ENCODE results near the gene SFI1. TPM values are rescaled to one million over a fixed set of nuclear protein-coding genes. Genes with fewer than 3 reads are reported as not detected.

The SFI1 gene
- total RNA-seq, 3 donors from 2014 or later (not counting 1 experiment from before 2014, with no cell fraction given), result 208 to 225 (median 217) TPM

GRCh38 chr22:31540966-31541365 lies 44.6 kb downstream of the SFI1 start:
- no peak overlapping the region for H3K4me3 ChIP-seq (ENCODE audit: low read length)
- H3K27me3 ChIP-seq (ENCODE audit: control insufficient read depth, insufficient read depth, low read length), result no peaks in the 10 kb centered on the region
- Mint-ChIP-seq H3K9me3 (no peaks in the 10 kb centered on the region), H3K36me3 (peaks cover 8% of the 10 kb centered on the region), H3K27me3 (ENCODE audit: low read depth in 2 of 2) (no peaks in the 10 kb centered on the region), H3K4me3 (no peak overlapping the region), H3K27ac (peak overlapping the region in 1 of 2 donors; percentile 12), H3K4me1 (peaks cover 0 to 12% of the 10 kb centered on the region in 2 donors)
- DNase-seq, result no peak
- ATAC-seq, result no peak
- intact Hi-C loops (cut with micrococcal nuclease), result no loop called here
- no peaks in the 10 kb centered on the region for H3K9me3 ChIP-seq (ENCODE audit: control insufficient read depth, insufficient read depth, low read length)
- no peaks in the 10 kb centered on the region for H3K4me1 ChIP-seq (ENCODE audit: control insufficient read depth, insufficient read depth, low read length)
- no peak for TF ChIP-seq CTCF (IDR thresholded peaks at IDR 0.05)
- 98% methylated on average over 5 of the region's 5 CpGs for WGBS (ENCODE audit: insufficient coverage)
- H3K36me3 ChIP-seq (ENCODE audit: control insufficient read depth, insufficient read depth, low read length), result peaks cover 16% of the 10 kb centered on the region
- no peak overlapping the region for H3K27ac ChIP-seq (ENCODE audit: low read length)

GRCh38 chr22:31544481-31545480 lies 48.4 kb downstream of the SFI1 start:
- Mint-ChIP-seq H3K36me3 (no peaks in the 10 kb centered on the region), H3K27me3 (ENCODE audit: low read depth in 2 of 2) (no peaks in the 10 kb centered on the region), H3K27ac (no peak overlapping the region), H3K4me1 (peaks cover 0 to 4% of the 10 kb centered on the region in 2 donors), H3K9me3 (no peaks in the 10 kb centered on the region), H3K4me3 (no peak overlapping the region)
- Histone ChIP-seq H3K9me3 (ENCODE audit: control insufficient read depth, insufficient read depth, low read length) (no peaks in the 10 kb centered on the region), H3K36me3 (ENCODE audit: control insufficient read depth, insufficient read depth, low read length) (peaks cover 9% of the 10 kb centered on the region), H3K4me1 (ENCODE audit: control insufficient read depth, insufficient read depth, low read length) (no peaks in the 10 kb centered on the region), H3K27ac (ENCODE audit: low read length) (no peak overlapping the region), H3K4me3 (ENCODE audit: low read length) (no peak overlapping the region), H3K27me3 (ENCODE audit: control insufficient read depth, insufficient read depth, low read length) (no peaks in the 10 kb centered on the region)
- intact Hi-C loops (cut with micrococcal nuclease), result no loop called here
- ATAC-seq (no peak), DNase-seq (no peak)
- WGBS (ENCODE audit: insufficient coverage), result 97% methylated on average over 15 of the region's 15 CpGs
- TF ChIP-seq CTCF (IDR thresholded peaks at IDR 0.05), result no peak

- no peak overlapping the region for H3K4me3 Mint-ChIP-seq
- Histone ChIP-seq H3K9me3 (ENCODE audit: control insufficient read depth, insufficient read depth, low read length) (no peaks in the 10 kb centered on the region), H3K27ac (ENCODE audit: low read length) (no peak overlapping the region), H3K27me3 (ENCODE audit: control insufficient read depth, insufficient read depth, low read length) (no peaks in the 10 kb centered on the region), H3K4me3 (ENCODE audit: low read length) (no peak overlapping the region), H3K4me1 (ENCODE audit: control insufficient read depth, insufficient read depth, low read length) (peaks cover 7% of the 10 kb centered on the region), H3K36me3 (ENCODE audit: control insufficient read depth, insufficient read depth, low read length) (peaks cover 31% of the 10 kb centered on the region)
- peaks cover 10% of the 10 kb centered on the region in 2 donors for H3K4me1 Mint-ChIP-seq
- no peak for ATAC-seq
- intact Hi-C loops (cut with micrococcal nuclease), result no loop called here
- no peak overlapping the region for H3K27ac Mint-ChIP-seq
- no peak for TF ChIP-seq CTCF (IDR thresholded peaks at IDR 0.05)
- 87% methylated on average over 4 of the region's 4 CpGs for WGBS (ENCODE audit: insufficient coverage)
- no peaks in the 10 kb centered on the region for H3K27me3 Mint-ChIP-seq (ENCODE audit: low read depth in 2 of 2)
- H3K9me3 Mint-ChIP-seq, result no peaks in the 10 kb centered on the region
- no peaks in the 10 kb centered on the region for H3K36me3 Mint-ChIP-seq
- DNase-seq, result no peak
Observed at GRCh38 chr22:31550871-31551370, 54.6 kb downstream of the SFI1 start.

Measured in natural killer cell (primary cell).